H9 (cell line): ENCODE data around the gene PITPNM2. TPM values are rescaled to one million over a fixed set of nuclear protein-coding genes. Genes with fewer than 3 reads are reported as not detected.

Experiments
- DNase-seq: peaks from one replicate; pipeline ENCODE4 v3.0.0-alpha.2; 2017
- H2AFZ ChIP-seq: one replicate; pipeline ENCODE4 v1.6.1; 2013; ENCODE audit warnings: mild to moderate bottlenecking, low read length, control low read depth, moderate library complexity
- H2AK5ac ChIP-seq: 2 replicates; pipeline ENCODE4 v1.6.1; 2013; ENCODE audit warnings: low read length, control low read depth, mixed read lengths; ENCODE audit not compliant: insufficient read length
- H2BK120ac ChIP-seq: one replicate; pipeline ENCODE4 v1.6.1; 2013; ENCODE audit warnings: low read depth, mild to moderate bottlenecking, low read length, control low read depth, inconsistent platforms; ENCODE audit not compliant: poor library complexity, severe bottlenecking
- H2BK12ac ChIP-seq: 2 replicates; pipeline ENCODE4 v1.6.1; 2013; ENCODE audit warnings: low read length, control low read depth, mixed read lengths, low read depth; ENCODE audit not compliant: insufficient read length
- H2BK15ac ChIP-seq: 2 replicates; pipeline ENCODE4 v1.6.1; 2013; ENCODE audit warnings: low read depth, low read length, control low read depth
- H2BK20ac ChIP-seq: one replicate; pipeline ENCODE4 v1.6.1; 2013; ENCODE audit warnings: low read depth, mild to moderate bottlenecking, low read length, control low read depth, inconsistent platforms; ENCODE audit not compliant: poor library complexity, severe bottlenecking
- H2BK5ac ChIP-seq: 2 replicates; pipeline ENCODE4 v1.6.1; 2013; ENCODE audit warnings: low read length, control low read depth, mixed read lengths; ENCODE audit not compliant: insufficient read length
- H3K14ac ChIP-seq: 2 replicates; pipeline ENCODE4 v1.6.1; 2013; ENCODE audit warnings: low read length, control low read depth; ENCODE audit not compliant: insufficient read depth
- H3K18ac ChIP-seq: 2 replicates; pipeline ENCODE4 v1.6.1; 2013; ENCODE audit warnings: low read depth, mild to moderate bottlenecking, mixed read lengths, low read length, control low read depth; ENCODE audit not compliant: insufficient read length
- H3K23ac ChIP-seq: 2 replicates; pipeline ENCODE4 v1.6.1; 2013; ENCODE audit warnings: low read length, control low read depth, mixed read lengths, low read depth; ENCODE audit not compliant: insufficient read length
- H3K23me2 ChIP-seq: 2 replicates; pipeline ENCODE4 v1.6.1; 2013; ENCODE audit warnings: low read depth, mild to moderate bottlenecking, mixed read lengths, low read length, control low read depth; ENCODE audit not compliant: insufficient read length, poor library complexity, severe bottlenecking
- H3K27ac ChIP-seq: 2 replicates; pipeline ENCODE4 v1.5.1; 2013; ENCODE audit warnings: low read length, control low read depth, mixed read lengths, low read depth; ENCODE audit not compliant: insufficient read length
- H3K27me3 ChIP-seq: 2 replicates; pipeline ENCODE4 v1.6.1; 2013; ENCODE audit warnings: low read length, control low read depth, inconsistent platforms; ENCODE audit not compliant: insufficient read depth
- H3K4ac ChIP-seq: 2 replicates; pipeline ENCODE4 v1.6.1; 2013; ENCODE audit warnings: low read depth, mild to moderate bottlenecking, control low read depth, inconsistent platforms, low read length, moderate library complexity
- H3K4me1 ChIP-seq: 2 replicates; pipeline ENCODE4 v1.6.1; 2013; ENCODE audit warnings: low read length, control low read depth, inconsistent platforms; ENCODE audit not compliant: insufficient read depth
- H3K4me2 ChIP-seq: 2 replicates; pipeline ENCODE4 v1.6.1; 2013; ENCODE audit warnings: low read length, control low read depth, mixed read lengths; ENCODE audit not compliant: insufficient read length, insufficient read depth
- H3K56ac ChIP-seq: 2 replicates; pipeline ENCODE4 v1.6.1; 2013; ENCODE audit warnings: low read depth, mild to moderate bottlenecking, mixed read lengths, low read length, control low read depth; ENCODE audit not compliant: insufficient read length
- H3K79me1 ChIP-seq: 2 replicates; pipeline ENCODE4 v1.6.1; 2013; ENCODE audit warnings: low read depth, mild to moderate bottlenecking, moderate library complexity, low read length, control low read depth, inconsistent platforms; ENCODE audit not compliant: insufficient read depth, poor library complexity, severe bottlenecking
- H3K79me2 ChIP-seq: 2 replicates; pipeline ENCODE4 v1.6.1; 2013; ENCODE audit warnings: low read length, control low read depth, inconsistent platforms; ENCODE audit not compliant: insufficient read depth
- H3K9ac ChIP-seq: 2 replicates; pipeline ENCODE4 v1.6.1; 2013; ENCODE audit warnings: low read length, control low read depth, mixed read lengths; ENCODE audit not compliant: insufficient read length; ENCODE audit errors: extremely low read depth
- H3K9me3 ChIP-seq: one replicate; pipeline ENCODE4 v1.6.1; 2013; ENCODE audit warnings: low read depth, low read length, inconsistent platforms; ENCODE audit not compliant: control insufficient read depth
- H3T11ph ChIP-seq: one replicate; pipeline ENCODE4 v1.6.1; 2013; ENCODE audit warnings: mild to moderate bottlenecking, low read length, control low read depth, inconsistent platforms
- H4K20me1 ChIP-seq: one replicate; pipeline ENCODE4 v1.6.1; 2013; ENCODE audit not compliant: control insufficient read depth, insufficient read length, insufficient read depth
- H4K5ac ChIP-seq: 2 replicates; pipeline ENCODE4 v1.6.1; 2013; ENCODE audit warnings: low read depth, mild to moderate bottlenecking, mixed read lengths, low read length, control low read depth; ENCODE audit not compliant: insufficient read length
- H4K8ac ChIP-seq: replicated peaks from 2 replicates; pipeline ENCODE4 v1.6.1; 2013; ENCODE audit warnings: low read length, control low read depth, mixed read lengths, low read depth; ENCODE audit not compliant: insufficient read length
- H4K91ac ChIP-seq: 2 replicates; pipeline ENCODE4 v1.6.1; 2013; ENCODE audit warnings: low read depth, mild to moderate bottlenecking, moderate library complexity, mixed read lengths, low read length, control low read depth; ENCODE audit not compliant: insufficient read length
- H3K27ac Mint-ChIP-seq, 3 experiments: 2 replicates in 2 of 3; 3 replicates in 1 of 3; pipeline ENCODE4 v1.8.0; 2020 to 2021; ENCODE audit warnings: mixed read lengths in 3 of 3, mild to moderate bottlenecking in 1 of 3, moderate library complexity in 1 of 3
- H3K27me3 Mint-ChIP-seq: 2 replicates; pipeline ENCODE4 v1.8.0; 2021; ENCODE audit warnings: low read depth, mild to moderate bottlenecking, moderate library complexity, mixed read lengths
- H3K36me3 Mint-ChIP-seq, 3 experiments: 2 replicates in 2 of 3; 3 replicates in 1 of 3; pipeline ENCODE4 v1.8.0; 2020 to 2021; ENCODE audit warnings: low read depth in 3 of 3, mixed read lengths in 3 of 3; ENCODE audit not compliant: insufficient read depth in 1 of 3
- H3K4me1 Mint-ChIP-seq, 2 experiments: 2 replicates each; pipeline ENCODE4 v1.8.0; 2020; ENCODE audit warnings: mixed read lengths in 2 of 2
- H3K4me3 Mint-ChIP-seq, 2 experiments: 2 replicates in 1 of 2; 3 replicates in 1 of 2; pipeline ENCODE4 v1.8.0; 2020 to 2021; ENCODE audit warnings: mild to moderate bottlenecking in 2 of 2, mixed read lengths in 2 of 2, moderate library complexity in 1 of 2
- H3K9me3 Mint-ChIP-seq, 2 experiments: 2 replicates in 1 of 2; 3 replicates in 1 of 2; pipeline ENCODE4 v1.8.0; 2020; ENCODE audit warnings: mild to moderate bottlenecking in 2 of 2, mixed read lengths in 2 of 2, moderate library complexity in 1 of 2
- WGBS: extraction: QIAGEN DNeasy Blood & Tissue Kit; methylation state at CpG from one replicate; pipeline ENCODE4 v1.1.7; 2013; ENCODE audit warnings: missing lambda C conversion rate, low lambda C conversion rate, mixed read lengths; ENCODE audit not compliant: insufficient read length; ENCODE audit errors: extremely low coverage; 5-methylcytosine and 5-hydroxymethylcytosine counted together
- total RNA-seq: library from RNA; stranded (reverse); gene quantifications from 2 replicates; pipeline ENCODE4 v1.2.1, GENCODE V29; 2021
- TF ChIP-seq, protein P1 (sequence below): fragments of 200-600 bp; sonication (generic); conservative IDR thresholded peaks from 3 replicates; pipeline ENCODE4 v1.8.0; 2021; ENCODE audit warnings: antibody characterized with exemption, mild to moderate bottlenecking

Gene PITPNM2
- total RNA-seq, 1 experiment from 2014 or later: 1.2 TPM

DNA sequence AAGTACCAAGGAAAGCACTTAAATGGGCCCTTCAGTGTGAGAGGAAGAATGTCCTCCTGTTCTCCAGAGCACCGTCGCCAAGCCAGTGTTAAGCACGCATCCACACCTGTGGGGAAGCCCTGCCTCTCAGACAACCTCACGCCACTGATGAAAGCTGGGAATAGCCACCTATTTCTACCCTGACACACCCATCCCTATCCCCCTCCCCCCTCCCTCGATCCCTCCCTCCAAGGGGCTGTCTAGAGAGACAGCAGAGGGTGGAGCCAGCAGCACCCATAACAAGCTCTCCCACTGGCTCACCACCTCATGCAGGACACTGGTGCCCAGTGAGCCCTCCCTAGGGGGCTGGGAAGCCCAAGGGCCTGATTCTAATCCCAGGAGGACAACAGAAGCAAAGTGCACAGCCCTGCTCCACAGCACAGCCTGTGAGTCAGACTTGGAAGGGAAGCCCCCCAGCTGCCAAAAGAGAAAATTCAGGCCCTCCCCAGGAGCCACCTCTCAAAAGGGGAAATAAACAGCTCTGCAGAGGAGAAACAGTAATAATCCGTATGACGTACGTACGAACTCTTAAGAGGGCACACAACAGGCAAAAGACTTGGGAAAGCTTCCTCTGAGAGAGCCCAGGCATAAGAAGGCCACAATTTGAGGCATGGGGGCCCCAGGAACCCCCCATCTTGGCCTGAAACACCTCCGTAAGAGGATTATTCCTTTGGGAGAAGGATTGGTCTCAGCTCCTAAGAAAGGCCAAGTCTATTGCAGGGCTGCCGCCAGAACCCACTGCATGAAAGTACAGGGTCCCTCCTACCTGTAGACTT, 7.8 kb downstream of the PITPNM2 start:
- H2AFZ ChIP-seq: no peak overlapping the region
- H3K4me2 ChIP-seq: no peak overlapping the region
- no peak overlapping the region for H2BK12ac ChIP-seq
- H3K79me1 ChIP-seq: no peaks in the 10 kb centered on the region
- H2BK120ac ChIP-seq: no peak overlapping the region
- no peak overlapping the region for H3K4ac ChIP-seq
- H3T11ph ChIP-seq: no peak overlapping the region
- no peak overlapping the region for H3K56ac ChIP-seq
- no peaks in the 10 kb centered on the region for H3K27me3 ChIP-seq
- Mint-ChIP-seq H3K9me3 (peaks cover 0 to 3% of the 10 kb centered on the region in 2 experiments; a peak in 1 of 5 replicates), H3K27me3 (peaks cover 17% of the 10 kb centered on the region), H3K4me1 (peaks cover 34 to 39% of the 10 kb centered on the region in 2 experiments), H3K27ac (no peak overlapping the region), H3K36me3 (peaks cover 0 to 2% (median 0%) of the 10 kb centered on the region in 3 experiments; a peak in 1 of 7 replicates), H3K4me3 (no peak overlapping the region)
- H3K9ac ChIP-seq: no peak overlapping the region
- no peak overlapping the region for H2BK15ac ChIP-seq
- no peaks in the 10 kb centered on the region for H3K9me3 ChIP-seq
- H4K91ac ChIP-seq: no peak overlapping the region
- H3K4me1 ChIP-seq: no peaks in the 10 kb centered on the region
- no peak overlapping the region for H2BK20ac ChIP-seq
- no peak overlapping the region for H3K23ac ChIP-seq
- no peak overlapping the region for H3K14ac ChIP-seq
- peak; percentile 60 for DNase-seq
- no peak overlapping the region for H3K18ac ChIP-seq
- H3K27ac ChIP-seq: no peak overlapping the region
- H4K5ac ChIP-seq: no peak overlapping the region
- no peak overlapping the region for H4K8ac ChIP-seq
- no CpG with 5 or more reads among the region's 11 CpGs for WGBS
- H3K79me2 ChIP-seq: no peaks in the 10 kb centered on the region
- H3K23me2 ChIP-seq: no peaks in the 10 kb centered on the region
- H2BK5ac ChIP-seq: no peak overlapping the region
- no peaks in the 10 kb centered on the region for H4K20me1 ChIP-seq
- TF ChIP-seq, protein P1, sequence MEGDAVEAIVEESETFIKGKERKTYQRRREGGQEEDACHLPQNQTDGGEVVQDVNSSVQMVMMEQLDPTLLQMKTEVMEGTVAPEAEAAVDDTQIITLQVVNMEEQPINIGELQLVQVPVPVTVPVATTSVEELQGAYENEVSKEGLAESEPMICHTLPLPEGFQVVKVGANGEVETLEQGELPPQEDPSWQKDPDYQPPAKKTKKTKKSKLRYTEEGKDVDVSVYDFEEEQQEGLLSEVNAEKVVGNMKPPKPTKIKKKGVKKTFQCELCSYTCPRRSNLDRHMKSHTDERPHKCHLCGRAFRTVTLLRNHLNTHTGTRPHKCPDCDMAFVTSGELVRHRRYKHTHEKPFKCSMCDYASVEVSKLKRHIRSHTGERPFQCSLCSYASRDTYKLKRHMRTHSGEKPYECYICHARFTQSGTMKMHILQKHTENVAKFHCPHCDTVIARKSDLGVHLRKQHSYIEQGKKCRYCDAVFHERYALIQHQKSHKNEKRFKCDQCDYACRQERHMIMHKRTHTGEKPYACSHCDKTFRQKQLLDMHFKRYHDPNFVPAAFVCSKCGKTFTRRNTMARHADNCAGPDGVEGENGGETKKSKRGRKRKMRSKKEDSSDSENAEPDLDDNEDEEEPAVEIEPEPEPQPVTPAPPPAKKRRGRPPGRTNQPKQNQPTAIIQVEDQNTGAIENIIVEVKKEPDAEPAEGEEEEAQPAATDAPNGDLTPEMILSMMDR: no peak
- H2AK5ac ChIP-seq: no peak overlapping the region
